Right kidney (tissue), 1 donor: ENCODE results near the gene CCDC127.
"Not testable (repeated sequence)": the region's sequence is repeated elsewhere in the genome, so short reads cannot be mapped to it uniquely, and the experiment has no call there.

ENCODE experiments used
- DNase-seq: peaks from one replicate; pipeline ENCODE4 v3.0.0-alpha.2; 2016

CCDC127 gene

DNA sequence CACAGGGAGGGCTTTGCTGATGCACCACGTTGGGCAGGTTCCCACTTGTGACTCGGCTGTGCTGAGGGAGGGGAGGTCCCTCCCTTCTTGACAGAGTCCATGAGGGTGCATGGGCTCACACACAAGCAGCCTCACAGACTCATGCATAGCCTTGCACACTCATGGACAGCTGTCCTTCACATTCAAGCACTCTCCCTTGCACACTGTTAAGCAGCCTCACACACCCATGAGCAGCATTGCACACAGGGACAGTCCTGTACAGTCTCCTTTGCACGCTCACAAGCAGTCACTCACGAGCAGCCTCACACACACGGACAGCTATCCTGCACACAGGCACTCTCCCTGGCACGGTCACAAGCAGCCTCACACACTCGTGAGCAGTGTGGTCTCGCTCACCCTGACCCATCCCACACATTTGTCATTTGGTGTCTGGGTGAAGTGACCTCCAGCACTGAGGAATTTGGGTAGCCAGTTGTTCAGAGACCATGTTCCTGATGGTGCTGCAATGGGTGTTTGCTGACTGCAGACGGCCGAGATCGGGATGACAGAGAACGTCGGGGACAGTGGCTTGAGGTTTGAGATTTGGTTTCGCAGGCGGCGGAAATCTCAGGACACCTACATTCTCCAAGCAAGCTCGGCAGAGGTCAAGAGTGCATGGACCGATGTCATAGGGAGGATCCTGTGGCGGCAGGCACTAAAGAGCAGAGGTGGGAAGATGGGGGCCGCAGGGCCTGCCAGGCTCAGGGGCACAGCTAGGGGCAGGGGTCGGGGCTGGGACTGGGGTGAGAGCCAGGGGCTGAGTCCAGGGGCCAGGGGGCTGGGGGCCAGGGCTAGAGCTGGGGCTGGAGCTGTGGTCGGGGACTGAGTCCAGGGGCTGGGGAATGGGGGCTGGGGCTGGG is 44.3 kb downstream of the CCDC127 start:
- DNase-seq = no peak

DNA sequence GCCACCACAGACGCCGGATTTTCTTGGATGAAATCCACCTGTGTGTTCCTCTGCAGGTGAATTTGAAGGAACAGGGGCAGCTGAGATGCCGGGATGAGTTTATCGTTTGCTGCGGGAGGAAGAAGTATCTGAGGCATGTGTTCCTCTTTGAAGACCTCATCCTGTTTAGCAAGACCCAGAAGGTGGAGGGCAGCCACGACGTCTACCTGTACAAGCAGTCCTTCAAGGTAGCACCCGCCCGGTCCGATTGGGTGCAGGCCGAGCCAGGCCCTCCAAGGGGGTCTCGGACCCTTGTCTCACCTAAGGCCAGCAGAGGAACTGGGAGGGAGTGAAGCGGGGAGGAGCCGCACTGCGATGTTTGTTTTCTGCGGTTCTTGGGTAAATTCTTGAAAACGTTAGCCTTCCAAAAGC is 45.1 kb downstream of the CCDC127 start:
- DNase-seq = no peak

DNA sequence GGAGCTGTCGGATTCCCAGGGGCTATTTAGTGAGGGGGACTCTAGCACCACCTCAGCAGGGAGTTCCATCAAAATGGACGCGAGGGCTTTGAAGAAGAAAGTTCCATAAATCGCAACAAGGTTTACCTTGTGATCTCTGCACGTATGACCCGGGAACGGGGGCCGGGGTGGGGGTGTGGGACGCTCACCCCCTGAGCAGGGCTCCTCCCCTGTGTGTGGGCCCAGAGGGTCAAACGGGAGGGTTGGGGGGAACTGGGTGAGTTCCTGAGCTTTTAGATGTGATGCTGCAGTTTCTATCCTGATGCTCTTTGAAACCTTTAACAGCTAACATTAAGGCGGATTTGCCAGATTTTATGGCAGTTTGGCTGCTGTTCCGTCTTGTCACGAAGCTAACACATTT is 45.5 kb downstream of the CCDC127 start:
- DNase-seq = no peak

DNA sequence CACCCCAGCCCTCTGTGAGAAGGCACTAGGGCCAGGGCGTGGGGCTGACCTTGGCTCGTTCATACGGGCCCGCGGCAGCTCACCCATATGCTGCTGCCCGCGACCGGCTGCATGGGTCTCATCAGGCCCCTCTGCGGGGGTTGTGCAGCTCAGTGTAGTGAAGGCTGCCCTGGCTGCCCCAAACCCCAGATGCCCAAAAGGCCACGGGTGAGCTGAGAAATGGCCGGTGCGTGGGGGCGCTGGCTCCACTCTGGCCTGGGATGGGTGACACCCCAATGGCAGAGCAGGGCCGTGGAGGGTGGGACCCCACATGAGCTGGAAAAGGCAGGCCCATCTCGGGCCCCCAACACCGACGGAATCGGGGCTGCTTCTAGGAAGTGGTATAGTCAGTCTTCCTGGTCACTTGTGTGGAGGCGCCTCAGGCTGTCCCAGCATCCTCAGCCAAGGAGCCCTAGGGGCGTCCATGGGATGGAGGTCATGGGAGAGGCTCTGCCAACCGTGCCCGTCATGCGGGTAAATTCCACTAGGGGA is 46.1 kb downstream of the CCDC127 start:
- no peak for DNase-seq

DNA sequence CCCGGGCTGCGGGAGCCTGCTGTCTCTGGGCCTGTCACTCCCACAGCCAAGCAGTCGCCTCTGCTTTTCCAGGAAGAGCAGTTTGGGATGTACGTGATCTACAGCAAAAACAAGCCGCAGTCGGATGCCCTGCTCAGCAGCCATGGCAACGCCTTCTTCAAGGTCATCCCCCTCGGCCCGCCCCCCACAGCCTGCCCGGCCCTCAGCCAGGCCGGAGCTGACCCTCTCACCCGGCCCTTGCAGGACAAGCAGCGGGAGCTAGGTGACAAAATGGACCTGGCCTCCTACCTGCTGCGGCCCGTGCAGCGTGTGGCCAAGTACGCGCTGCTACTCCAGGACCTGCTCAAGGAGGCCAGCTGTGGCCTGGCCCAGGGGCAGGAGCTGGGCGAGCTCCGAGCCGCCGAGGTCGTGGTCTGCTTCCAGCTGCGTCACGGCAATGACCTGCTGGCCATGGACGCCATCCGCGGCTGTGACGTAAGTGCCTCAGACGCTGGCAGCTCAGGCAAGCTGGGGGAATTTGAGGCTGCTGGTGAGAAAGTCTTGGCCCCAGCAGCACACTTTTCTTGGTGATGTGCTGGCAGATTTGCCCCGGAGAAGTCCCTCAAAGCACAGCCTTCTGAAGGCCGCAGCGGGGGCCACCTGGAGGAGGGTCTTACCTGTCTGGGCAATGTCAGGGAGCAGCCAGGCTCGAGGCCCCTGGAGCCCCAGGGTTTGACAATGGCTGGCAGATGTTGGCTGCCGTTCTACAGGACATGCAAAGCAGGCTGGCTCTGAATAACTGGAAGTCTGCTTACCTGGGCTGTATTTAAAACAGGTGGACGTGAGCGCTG is 46.8 kb downstream of the CCDC127 start:
- no peak for DNase-seq

DNA sequence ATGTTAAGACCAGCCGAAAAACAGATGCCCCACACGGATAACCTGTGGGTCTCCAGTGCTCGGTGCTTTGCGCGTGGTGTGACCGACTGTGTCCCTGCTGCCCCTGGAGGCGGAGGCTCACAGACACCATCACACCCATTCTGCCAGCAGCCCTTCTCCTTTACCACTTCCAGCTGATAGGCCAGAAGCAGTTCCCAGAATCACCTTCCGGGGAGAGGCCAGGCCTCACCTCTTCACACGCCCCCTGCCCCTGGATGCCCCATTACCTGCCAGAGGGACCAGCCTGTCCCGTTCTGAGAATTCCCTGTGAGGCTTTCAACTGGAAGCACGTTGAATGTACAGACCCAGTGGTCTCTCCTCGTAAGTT is 48.2 kb downstream of the CCDC127 start:
- DNase-seq = no peak

DNA sequence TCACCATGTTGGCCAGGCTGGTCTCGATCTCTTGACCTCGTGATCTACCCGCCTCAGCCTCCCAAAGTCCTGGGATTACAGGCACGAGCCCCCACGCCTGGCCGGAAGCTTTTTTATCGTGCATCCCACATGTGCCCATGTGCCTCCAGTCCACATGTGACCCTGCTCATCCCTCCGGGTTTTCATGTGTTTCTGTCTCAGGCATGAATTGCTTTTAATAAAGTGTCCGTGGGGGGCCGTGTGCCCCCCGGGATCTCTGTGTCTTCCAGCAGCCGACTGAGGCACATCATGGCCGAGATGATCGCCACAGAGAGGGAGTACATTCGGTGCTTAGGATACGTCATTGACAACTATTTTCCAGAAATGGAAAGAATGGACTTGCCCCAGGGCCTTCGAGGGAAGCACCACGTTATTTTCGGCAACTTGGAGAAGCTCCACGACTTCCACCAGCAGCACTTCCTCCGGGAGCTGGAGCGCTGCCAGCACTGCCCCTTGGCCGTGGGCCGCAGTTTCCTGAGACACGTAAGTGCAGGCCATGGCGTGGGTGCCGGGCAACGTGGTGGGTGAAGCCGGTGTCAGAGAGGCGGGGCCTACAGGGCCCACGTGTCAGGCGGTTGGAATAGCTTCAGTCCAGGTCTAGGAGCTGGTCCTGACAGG is 48.8 kb downstream of the CCDC127 start:
- DNase-seq = no peak

DNA sequence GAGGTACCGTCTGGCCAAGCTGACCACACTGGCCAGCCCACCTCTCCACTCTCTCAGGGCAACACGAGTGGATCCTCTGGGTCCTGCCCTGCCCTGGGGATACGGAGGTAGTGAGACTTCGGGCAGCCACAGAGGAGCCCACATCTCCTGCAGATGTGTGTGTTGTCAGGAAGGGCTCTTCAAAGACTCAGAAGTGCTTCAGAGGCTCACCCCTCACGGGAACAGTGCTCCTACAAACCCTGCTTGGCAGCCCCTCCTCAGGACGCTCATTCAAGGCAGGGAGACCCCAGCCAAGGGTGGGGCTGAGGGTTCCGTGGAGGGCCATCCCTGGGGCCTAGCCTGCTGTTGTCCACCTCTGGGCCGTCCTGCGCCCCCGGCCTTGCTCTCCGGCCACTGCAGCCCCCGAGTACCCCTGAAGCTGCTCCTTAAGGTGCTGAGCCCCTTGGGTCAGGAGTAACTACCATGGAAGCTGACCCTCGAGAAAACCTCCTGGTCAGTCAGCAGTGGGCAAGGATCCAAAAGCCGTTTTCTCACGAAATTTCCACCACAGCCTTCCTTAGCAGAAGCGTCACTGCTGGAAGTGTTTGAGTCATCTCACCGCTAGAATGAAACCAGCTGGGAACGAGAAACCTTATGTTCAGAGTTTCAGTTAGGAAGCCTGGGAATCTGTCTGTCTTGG is 49.8 kb downstream of the CCDC127 start:
- no peak for DNase-seq

DNA sequence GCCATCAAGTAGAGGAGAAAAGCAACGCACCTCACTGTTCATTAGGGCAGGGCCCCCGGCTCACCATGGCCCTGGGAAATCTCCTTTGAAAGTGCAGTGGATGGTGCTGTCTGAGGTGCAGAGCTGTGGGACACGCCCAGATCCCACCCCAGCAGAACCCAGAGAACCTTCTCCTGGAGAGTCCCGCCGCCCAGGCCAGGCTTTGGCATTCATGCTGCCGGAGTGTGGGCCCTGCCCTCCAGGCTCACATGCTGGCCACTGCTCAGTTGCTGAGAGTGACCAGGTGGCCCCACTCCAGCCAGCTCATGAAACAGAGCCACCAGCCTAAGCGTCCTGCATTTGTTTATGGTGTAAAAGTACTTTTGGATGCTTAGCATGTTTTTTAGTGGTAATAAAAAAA is 50.4 kb downstream of the CCDC127 start:
- DNase-seq = no peak

DNA sequence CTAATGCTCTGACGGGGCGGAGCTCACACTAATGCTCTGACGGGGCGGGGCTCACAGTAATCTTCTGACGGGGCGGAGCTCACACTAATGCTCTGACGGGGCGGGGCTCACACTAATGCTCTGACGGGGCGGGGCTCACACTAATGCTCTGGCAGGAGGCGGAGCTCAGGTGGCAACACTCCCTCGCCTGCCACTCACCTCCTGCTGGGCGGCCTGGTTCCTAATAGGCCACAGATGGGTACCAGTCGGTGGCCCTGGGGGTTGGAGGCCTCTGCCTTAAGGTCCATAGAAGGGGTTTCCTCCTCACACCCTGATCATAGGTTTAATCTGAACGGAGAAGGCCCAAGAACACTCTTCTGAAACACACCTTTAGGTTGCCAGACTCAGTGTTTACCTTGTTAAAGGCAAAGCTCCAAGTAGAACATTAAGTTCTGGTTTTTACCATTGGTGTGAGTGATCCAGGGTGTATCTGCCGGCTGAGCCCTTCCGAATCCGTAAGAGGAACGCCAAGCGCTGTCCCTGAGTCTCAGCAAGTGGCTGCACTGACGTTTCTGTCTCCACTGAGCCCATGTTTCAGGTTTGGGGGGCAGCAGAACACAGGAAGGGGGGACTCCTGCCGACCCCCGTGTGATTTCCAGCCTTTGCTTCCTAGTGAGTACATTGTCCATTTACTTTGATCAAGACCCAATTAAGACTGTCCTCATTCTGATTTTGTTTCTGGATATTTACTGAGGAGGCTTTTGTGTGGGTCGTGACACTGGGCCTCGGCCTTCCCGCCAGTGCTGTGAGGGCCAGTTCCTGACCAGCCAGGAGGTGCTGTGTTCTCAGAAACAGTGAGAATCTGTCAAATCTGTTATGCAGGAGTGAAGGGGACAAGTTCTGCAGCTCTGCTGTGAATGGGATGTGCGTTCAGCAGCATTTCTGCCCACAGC is 51.2 kb downstream of the CCDC127 start:
- DNase-seq = no peak

DNA sequence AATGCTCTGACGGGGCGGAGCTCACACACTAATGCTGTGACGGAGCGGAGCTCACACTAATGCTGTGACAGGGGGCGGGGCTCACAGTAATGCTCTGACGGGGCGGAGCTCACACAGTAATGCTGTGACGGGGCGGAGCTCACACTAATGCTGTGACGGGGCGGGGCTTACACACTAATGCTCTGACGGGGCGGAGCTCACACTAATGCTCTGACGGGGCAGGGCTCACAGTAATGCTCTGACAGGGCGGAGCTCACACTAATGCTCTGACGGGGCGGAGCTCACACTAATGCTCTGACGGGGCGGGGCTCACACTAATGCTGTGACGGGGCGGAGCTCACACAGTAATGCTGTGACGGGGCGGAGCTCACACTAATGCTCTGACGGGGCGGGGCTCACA is 53.2 kb downstream of the CCDC127 start:
- DNase-seq = not testable (repeated sequence)

DNA sequence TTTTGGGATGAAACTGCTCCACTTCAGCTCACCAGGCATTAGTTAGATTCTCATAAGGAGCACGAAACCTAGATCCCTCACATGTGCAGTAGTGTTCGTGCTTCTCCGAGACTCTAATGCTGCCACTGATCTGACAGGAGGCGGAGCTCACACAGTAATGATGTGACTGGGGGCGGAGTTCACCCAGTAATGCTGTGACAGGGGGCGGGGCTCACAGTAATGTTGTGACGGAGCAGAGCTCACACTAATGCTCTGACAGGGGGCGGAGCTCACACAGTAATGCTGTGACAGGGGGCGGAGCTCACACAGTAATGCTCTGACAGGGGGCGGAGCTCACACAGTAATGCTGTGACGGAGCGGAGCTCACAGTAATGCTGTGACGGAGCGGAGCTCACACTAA is 53.7 kb downstream of the CCDC127 start:
- no peak for DNase-seq

DNA sequence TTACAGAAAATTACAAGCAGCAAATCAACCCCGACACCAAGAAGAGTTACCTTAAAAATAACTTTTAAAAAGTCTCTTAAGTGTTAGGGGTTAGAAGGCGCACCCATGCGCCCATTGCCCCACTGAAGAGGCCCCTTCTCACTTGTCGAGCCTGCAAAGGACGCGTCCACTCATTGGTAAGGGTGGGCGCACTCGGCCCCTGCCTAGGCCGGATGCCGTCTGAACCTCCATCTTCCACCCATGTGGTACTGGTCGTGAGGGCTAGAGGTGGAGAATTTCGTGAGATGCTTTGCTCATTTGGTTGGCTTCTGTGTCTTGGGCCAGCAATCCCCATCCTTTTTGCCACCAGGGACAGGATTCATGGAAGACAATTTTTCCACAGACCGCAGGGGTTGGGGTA is 54.1 kb downstream of the CCDC127 start:
- DNase-seq = no peak

DNA sequence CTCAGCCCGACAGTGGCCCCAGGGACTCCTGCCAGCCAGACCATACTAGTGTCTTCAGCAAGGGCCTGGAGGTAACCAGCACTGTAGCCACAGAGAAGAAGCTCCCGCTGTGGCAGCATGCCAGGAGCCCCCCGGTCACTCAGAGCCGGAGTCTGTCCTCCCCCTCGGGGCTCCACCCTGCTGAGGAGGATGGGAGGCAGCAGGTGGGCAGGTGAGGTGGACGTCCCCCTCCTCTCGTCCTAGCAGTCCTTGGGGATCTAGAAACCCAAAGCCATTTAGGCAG is 54.7 kb downstream of the CCDC127 start:
- no peak for DNase-seq

DNA sequence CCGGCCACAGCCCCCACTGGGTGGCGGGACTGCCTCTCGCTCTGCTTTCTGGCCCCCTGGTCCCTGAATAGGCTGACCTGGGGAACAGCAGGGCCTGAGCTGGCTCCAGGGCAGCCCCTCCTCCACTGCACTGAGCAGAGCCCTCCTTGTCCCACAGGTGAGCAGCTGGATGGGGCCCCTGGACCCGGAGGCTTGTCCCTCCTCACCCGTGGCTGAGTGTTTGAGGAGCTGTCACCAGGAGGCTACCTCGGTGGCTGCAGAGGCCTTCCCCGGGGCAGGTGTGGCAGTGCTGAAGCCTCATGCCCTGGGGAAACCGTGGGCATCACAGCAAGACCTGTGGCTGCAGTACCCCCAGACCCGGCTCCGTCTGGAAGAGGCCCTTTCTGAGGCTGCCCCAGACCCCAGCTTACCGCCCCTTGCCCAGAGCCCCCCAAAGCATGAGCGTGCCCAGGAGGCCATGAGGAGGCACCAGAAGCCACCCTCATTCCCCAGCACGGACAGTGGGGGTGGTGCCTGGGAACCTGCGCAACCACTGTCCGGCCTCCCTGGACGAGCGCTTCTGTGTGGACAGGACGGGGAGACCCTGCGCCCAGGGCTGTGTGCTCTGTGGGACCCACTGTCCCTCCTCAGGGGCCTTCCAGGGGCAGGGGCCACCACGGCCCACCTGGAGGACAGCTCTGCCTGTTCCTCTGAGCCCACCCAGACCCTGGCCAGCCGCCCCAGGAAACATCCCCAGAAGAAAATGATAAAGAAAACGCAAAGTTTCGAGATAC is 55.2 kb downstream of the CCDC127 start:
- DNase-seq = no peak

DNA sequence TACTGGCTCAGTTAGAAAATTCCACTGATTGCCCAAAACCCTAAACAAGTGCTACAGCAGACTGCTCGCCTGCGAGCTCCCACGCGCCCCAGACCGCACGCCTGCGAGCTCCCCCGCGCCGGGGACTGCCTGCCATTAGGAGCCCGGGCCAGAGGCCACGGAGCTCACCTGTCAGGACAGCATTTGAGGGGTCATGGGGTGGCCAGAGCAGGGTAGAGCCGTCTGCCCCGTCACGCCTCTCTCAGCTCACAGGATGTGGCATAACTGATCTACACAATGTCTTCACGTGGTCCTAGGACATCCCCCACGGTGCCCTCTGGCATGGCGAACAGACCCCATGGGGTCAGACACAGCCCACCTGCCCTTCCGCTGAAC is 55.8 kb downstream of the CCDC127 start:
- DNase-seq = no peak

DNA sequence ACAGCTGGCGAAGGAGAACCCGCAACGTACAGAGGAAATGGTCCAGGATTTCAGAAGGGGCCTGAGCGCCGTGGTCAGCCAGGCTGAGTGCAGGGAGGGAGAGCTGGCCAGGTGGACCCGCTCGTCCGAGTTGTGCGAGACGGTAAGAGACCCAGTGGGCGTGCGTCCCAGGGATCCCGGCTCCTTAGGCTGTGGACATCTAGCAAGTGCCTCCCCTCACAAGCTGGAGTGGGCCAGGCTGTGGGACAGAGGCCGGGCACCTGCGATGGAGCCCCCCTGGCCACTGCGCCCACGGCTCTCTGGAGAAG is 56.2 kb downstream of the CCDC127 start:
- no peak for DNase-seq

DNA sequence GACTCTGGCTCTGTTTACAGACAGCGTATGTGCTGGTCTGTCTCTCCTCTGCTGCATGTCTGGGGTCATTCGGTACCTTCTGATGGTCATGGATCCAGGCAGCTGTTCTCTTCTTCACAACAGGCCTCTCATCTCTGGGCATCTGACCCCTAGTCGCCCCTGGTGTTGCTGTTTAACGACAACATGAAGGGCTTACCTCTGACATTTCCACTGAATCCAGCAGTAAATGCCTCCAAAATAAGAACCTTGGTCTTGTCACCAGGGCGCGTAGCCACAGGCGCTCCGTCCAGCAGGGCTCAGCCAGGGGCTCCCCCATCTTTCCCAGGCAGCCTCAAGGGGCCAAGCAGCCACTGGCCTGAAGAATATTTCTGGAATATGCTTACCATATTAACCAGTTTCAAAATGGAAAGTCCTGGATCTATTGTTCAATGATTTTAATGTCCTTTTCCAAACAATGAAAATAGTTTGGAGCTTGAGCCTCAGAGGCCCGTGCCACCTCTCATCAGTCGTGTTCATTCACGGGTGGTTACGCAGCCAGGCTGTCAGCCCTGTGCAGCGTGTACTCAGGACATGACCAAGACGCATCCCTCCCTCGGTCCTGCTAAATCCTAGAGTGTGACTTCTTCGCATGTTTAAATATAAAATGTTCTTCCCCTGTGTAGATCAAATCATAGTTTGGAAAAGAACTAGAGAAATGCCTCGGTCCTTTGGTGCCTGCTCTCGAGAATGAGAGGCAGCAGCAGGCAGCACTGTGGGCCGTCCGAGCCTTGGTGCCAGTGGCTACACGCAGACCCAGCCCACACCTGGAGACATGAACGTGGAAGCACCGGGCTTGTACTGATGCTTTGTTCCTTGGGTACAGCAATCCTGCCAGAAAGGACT is 56.8 kb downstream of the CCDC127 start:
- DNase-seq = no peak

DNA sequence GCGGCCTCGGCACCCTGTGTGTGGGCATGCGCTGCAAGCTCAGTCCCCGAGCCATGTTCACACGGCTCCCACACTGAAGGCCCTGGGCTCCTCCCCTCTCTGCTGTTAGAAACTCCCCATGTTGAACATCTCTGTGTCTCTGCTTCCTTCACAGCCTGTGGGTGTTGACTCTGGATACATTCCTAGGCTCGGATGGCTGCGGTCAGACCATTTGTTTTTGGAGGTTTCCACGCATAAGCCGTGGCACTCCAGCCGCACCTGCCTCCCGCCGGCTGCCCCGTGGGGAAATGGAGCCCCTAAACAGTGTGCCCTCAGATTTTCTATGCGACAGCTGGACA is 57.8 kb downstream of the CCDC127 start:
- no peak for DNase-seq
